Ectodermal cell (in vitro differentiated cells): ENCODE data around the gene ZGPAT.

ENCODE experiments used
- H3K27ac ChIP-seq: 2 replicates; pipeline ENCODE4 v1.7.0; 2013; ENCODE audit warnings: mild to moderate bottlenecking, low read depth, low read length; ENCODE audit not compliant: insufficient read depth, poor library complexity, severe bottlenecking
- H3K27me3 ChIP-seq: 2 replicates; pipeline ENCODE4 v1.7.0; 2013; ENCODE audit warnings: mild to moderate bottlenecking, low read length; ENCODE audit not compliant: insufficient read depth, control insufficient read depth, poor library complexity, severe bottlenecking
- H3K36me3 ChIP-seq: one replicate; pipeline ENCODE4 v1.7.0; 2013; ENCODE audit warnings: low read length; ENCODE audit not compliant: control insufficient read depth, insufficient read depth
- H3K4me1 ChIP-seq: one replicate; pipeline ENCODE4 v1.7.0; 2013; ENCODE audit warnings: low read length; ENCODE audit not compliant: control insufficient read depth, insufficient read depth
- H3K4me3 ChIP-seq: 2 replicates; pipeline ENCODE4 v1.7.0; 2013; ENCODE audit warnings: low read depth, low read length, control low read depth; ENCODE audit not compliant: insufficient read depth
- H3K9me3 ChIP-seq: 2 replicates; pipeline ENCODE4 v1.7.0; 2013; ENCODE audit warnings: mild to moderate bottlenecking, low read length, moderate library complexity; ENCODE audit not compliant: control insufficient read depth
- WGBS, 2 experiments: methylation state at CpG; one replicate each; pipeline ENCODE4 v1.1.7; 2013; ENCODE audit warnings: missing lambda C conversion rate in 2 of 2; 5-methylcytosine and 5-hydroxymethylcytosine counted together

The ZGPAT gene

GRCh38 chr20:63687419-63688178 is 20.2 kb upstream of the ZGPAT start:
- Histone ChIP-seq H3K4me3 (no peak overlapping the region), H3K36me3 (no peaks in the 10 kb centered on the region), H3K9me3 (no peaks in the 10 kb centered on the region), H3K27ac (no peak overlapping the region), H3K27me3 (no peaks in the 10 kb centered on the region), H3K4me1 (no peaks in the 10 kb centered on the region)
- 94 to 95% methylated on average over 29 of the region's 29 CpGs for WGBS, 2 experiments

- WGBS, 2 experiments: 94 to 95% methylated on average over 31 of the region's 31 CpGs
- Histone ChIP-seq H3K27me3 (no peaks in the 10 kb centered on the region), H3K9me3 (no peaks in the 10 kb centered on the region), H3K4me3 (no peak overlapping the region), H3K4me1 (no peaks in the 10 kb centered on the region), H3K36me3 (no peaks in the 10 kb centered on the region), H3K27ac (no peak overlapping the region)
These were observed 19.4 kb upstream of the ZGPAT start for GRCh38 chr20:63688228-63689045.

- 95 to 96% methylated on average over 44 of the region's 44 CpGs for WGBS, 2 experiments
- no peak overlapping the region for H3K4me3 ChIP-seq
- H3K27ac ChIP-seq: no peak overlapping the region
- H3K36me3 ChIP-seq: no peaks in the 10 kb centered on the region
- H3K4me1 ChIP-seq: no peaks in the 10 kb centered on the region
- no peaks in the 10 kb centered on the region for H3K9me3 ChIP-seq
- no peaks in the 10 kb centered on the region for H3K27me3 ChIP-seq
These were observed 18.5 kb upstream of the ZGPAT start for GRCh38 chr20:63689046-63690002.

GRCh38 chr20:63690003-63690897 is 17.6 kb upstream of the ZGPAT start:
- Histone ChIP-seq H3K27me3 (no peaks in the 10 kb centered on the region), H3K36me3 (no peaks in the 10 kb centered on the region), H3K4me1 (no peaks in the 10 kb centered on the region), H3K4me3 (no peak overlapping the region), H3K9me3 (no peaks in the 10 kb centered on the region), H3K27ac (no peak overlapping the region)
- 94 to 95% methylated on average over 40 of the region's 40 CpGs for WGBS, 2 experiments

GRCh38 chr20:63690898-63691710 is 16.7 kb upstream of the ZGPAT start:
- WGBS, 2 experiments: 93 to 95% methylated on average over 24 of the region's 24 CpGs

GRCh38 chr20:63691711-63692435 is 16.0 kb upstream of the ZGPAT start:
- Histone ChIP-seq H3K9me3 (no peaks in the 10 kb centered on the region), H3K27me3 (no peaks in the 10 kb centered on the region), H3K36me3 (no peaks in the 10 kb centered on the region), H3K27ac (no peak overlapping the region), H3K4me1 (peaks cover 3% of the 10 kb centered on the region), H3K4me3 (no peak overlapping the region)
- whole genome bisulfite sequencing, 2 experiments: 93 to 96% methylated on average over 21 of the region's 21 CpGs

More at GRCh38 chr20:63690898-63691710, 16.7 kb upstream of the ZGPAT start:
- Histone ChIP-seq H3K27ac (no peak overlapping the region), H3K4me1 (no peaks in the 10 kb centered on the region), H3K36me3 (no peaks in the 10 kb centered on the region), H3K27me3 (no peaks in the 10 kb centered on the region), H3K4me3 (no peak overlapping the region), H3K9me3 (no peaks in the 10 kb centered on the region)

- 93% methylated on average over 20 of the region's 20 CpGs for WGBS, 2 experiments
- Histone ChIP-seq H3K27me3 (no peaks in the 10 kb centered on the region), H3K9me3 (no peaks in the 10 kb centered on the region), H3K4me3 (no peak overlapping the region), H3K36me3 (no peaks in the 10 kb centered on the region), H3K27ac (no peak overlapping the region), H3K4me1 (peaks cover 5% of the 10 kb centered on the region)
These were observed 15.3 kb upstream of the ZGPAT start for GRCh38 chr20:63692436-63693082.

GRCh38 chr20:63693083-63693732 is 14.6 kb upstream of the ZGPAT start:
- Histone ChIP-seq H3K27ac (no peak overlapping the region), H3K4me3 (no peak overlapping the region), H3K36me3 (no peaks in the 10 kb centered on the region), H3K9me3 (no peaks in the 10 kb centered on the region), H3K4me1 (peaks cover 5% of the 10 kb centered on the region), H3K27me3 (no peaks in the 10 kb centered on the region)
- WGBS, 2 experiments: 95 to 98% methylated on average over 10 of the region's 10 CpGs
